Gastrocnemius medialis (tissue), 4 donors: Measurements from ENCODE around the gene PRKCA.

Experiments
- POLR2A ChIP-seq, 2 donors: fragments of 450-650 bp; IDR thresholded peaks; one replicate each; pipeline ENCODE4 v1.6.1; 2017; ENCODE audit warnings: antibody characterized with exemption in 2 of 2, mild to moderate bottlenecking in 2 of 2, moderate library complexity in 2 of 2
- TF ChIP-seq, protein P1 (sequence below), 5 experiments: fragments of 450-650 bp in 3 of 5; fragments of 200-600 bp in 2 of 5; sonication (generic) in 2 of 5; IDR thresholded peaks in 4 of 5; conservative IDR thresholded peaks in 1 of 5; 1 replicate in 4 of 5; 2 replicates in 1 of 5; pipeline ENCODE4 v1.5.1; 2016 to 2019; ENCODE audit warnings: antibody characterized with exemption in 5 of 5, mild to moderate bottlenecking in 3 of 5, moderate library complexity in 3 of 5

DNA sequence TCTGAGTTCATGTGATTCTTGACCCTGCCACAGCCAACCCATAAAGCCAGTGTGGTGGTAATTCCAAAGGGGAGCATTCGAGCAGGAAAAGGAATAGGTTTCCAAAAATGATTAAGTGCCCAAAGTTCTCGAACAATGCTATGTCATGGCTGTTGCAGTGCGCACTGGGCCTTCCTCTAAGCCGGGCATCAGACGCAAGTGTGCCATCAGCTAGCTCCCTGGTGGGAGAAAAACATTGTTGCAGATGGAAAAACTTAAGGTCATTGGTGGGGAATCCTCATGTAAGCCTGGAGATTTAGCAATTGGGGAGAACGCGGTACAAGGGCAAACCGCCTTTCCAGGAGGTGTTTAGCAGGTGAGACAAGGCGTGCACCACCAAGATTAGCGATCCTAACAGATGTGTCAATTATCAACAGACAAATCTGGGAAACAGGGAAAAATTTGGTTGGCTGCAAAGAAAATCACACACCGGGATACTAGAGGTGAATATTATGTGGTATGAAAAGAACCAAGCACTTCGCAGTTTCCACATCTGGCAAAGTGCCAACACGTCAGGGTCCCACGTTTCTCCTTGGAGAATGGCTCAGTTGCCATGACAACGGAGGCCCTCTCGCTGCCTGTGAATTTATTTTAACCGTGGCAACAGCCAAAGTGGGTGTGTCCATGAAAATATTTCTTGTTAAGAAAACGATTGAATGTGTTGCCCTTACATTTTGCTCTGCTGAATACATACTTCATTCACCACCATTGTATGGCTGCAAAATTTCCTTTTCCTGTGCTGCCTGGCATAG, 414.0 kb downstream of the PRKCA start:
- TF ChIP-seq, protein P1, sequence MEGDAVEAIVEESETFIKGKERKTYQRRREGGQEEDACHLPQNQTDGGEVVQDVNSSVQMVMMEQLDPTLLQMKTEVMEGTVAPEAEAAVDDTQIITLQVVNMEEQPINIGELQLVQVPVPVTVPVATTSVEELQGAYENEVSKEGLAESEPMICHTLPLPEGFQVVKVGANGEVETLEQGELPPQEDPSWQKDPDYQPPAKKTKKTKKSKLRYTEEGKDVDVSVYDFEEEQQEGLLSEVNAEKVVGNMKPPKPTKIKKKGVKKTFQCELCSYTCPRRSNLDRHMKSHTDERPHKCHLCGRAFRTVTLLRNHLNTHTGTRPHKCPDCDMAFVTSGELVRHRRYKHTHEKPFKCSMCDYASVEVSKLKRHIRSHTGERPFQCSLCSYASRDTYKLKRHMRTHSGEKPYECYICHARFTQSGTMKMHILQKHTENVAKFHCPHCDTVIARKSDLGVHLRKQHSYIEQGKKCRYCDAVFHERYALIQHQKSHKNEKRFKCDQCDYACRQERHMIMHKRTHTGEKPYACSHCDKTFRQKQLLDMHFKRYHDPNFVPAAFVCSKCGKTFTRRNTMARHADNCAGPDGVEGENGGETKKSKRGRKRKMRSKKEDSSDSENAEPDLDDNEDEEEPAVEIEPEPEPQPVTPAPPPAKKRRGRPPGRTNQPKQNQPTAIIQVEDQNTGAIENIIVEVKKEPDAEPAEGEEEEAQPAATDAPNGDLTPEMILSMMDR (IDR thresholded peaks at IDR 0.05 in 4 of 5, conservative IDR thresholded peaks at IDR 0.05 in 1 of 5), result no peak
- TF ChIP-seq POLR2A (IDR thresholded peaks at IDR 0.05), result no peak
